ENCODE results near the gene ZNF679.
A peak's percentile ranks its signal among the peaks of the same experiment; 100 is the strongest.
"Not testable (repeated sequence)": the region's sequence is repeated elsewhere in the genome, so short reads cannot be mapped to it uniquely, and the experiment has no call there.

Gene ZNF679

GRCh38 chr7:64228174-64228573 lies at the start of gene ZNF679:
Gene ZNF679 (plus strand): TSS chr7:64228474. CDS start chr7:64249118, 20,644 bp downstream.
- not testable (repeated sequence) for DNase-seq

- peak; percentile 21 for DNase-seq
These were observed 47.3 kb upstream of the ZNF679 start for GRCh38 chr7:64180989-64181388.

DNA sequence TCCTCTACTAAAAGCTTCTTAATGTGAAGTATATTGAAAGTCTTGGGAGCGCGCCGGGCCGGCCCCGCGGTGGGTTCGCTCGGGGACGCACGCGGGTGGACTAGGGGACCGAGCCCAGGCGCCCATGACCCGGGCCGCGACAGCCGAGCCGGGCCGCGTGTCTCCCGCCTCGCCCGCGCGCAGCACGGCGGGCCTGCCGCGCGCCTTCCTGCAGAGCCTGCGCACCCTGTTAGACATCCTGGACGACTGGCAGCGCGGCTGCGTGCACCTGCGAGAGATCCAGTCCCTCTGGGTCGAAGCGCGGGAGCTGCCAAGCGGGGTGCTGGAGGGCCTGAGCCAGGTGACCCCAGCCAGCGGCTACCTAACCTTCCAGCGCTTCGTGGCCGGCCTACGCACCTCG lies 46.7 kb upstream of the ZNF679 start:
- DNase-seq = no peak

- no peak for DNase-seq
These were observed 46.1 kb upstream of the ZNF679 start for GRCh38 chr7:64182036-64182790.

DNA sequence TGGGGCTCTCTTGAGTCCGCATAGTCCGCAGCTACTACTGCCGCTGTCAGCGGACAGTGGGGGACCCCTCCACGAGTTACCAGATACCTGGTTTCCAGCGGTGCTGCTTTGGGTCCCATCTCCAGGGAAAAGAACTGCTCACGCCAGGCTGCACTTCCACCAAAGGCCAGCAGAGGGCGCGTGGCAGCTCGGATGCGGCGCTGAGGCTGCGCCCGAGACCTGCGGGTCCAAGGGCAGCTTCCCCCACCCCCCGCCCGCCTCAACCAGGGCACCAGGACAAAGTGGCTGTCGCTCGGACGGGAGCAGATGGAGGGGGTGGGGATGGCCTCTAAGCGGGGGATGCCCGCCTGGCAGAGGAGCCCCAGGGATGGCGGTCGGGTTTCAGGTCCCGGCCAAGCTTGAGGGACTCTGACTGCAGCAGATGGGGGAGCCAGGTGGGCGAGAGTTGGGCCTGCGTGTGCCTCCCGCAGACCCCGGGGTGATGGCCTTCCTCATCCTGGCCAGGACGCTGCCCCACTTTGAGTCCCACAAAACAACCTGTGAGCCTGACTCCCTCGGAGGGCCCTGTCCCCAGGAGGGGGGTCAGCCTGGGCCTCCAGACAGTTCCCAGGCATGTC lies 45.0 kb upstream of the ZNF679 start:
- peak; percentile 17 for DNase-seq

GRCh38 chr7:64183827-64184372 lies 44.4 kb upstream of the ZNF679 start:
- no peak for DNase-seq

- no peak for DNase-seq
These were observed 43.9 kb upstream of the ZNF679 start for GRCh38 chr7:64184376-64184775.

DNA sequence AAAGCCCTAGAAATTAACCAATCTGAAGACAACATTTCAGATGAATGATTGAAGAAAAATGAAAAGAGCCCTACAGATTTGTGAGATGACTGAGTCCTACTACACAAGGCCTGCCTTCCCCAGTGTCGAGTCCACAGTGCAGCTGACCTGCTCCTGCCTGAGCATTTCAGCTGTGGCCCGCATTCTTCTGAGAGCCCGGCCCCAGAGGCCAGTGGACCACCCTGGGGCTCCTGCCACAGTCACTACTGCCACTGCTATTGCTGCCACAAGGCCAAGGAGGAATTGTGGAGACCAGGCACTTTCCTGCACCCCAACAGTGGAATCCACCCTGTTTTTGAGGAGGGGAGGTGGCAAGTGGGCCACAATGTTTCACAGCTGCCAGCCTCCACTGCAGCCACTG lies 40.9 kb upstream of the ZNF679 start:
- DNase-seq = no peak

- DNase-seq = no peak
These were observed 36.0 kb upstream of the ZNF679 start for GRCh38 chr7:64192148-64192704.

GRCh38 chr7:64192775-64193174 lies 35.5 kb upstream of the ZNF679 start:
- DNase-seq = no peak

DNA sequence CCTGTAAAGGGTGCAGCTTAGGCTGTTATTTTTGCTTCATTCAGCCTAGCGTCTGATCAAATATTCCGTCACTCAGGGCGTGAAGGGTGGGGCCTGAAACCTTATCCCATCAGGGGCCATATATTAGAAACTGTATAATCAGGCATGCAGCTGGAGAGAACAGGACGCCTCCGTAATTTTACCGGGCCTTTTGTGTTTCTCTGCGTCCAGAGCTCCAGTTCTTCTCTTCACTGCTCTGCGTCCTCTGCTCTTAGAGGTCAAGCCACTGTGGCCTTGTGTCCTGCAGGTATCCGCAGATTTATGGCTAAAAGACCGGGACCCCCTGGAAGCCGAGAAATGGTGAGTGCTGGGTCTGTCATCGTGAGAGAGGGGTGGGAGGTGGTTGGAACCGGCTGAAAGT lies 21.4 kb upstream of the ZNF679 start, which contains the start of gene ZNF735:
Gene ZNF735, plus strand, starts transcription at position 301 of the 400 bp plus-strand sequence. Its CDS starts 0 bp downstream, at position 301.
- no peak for DNase-seq

- DNase-seq = not testable (repeated sequence)
These were observed 8.5 kb upstream of the ZNF679 start for GRCh38 chr7:64219710-64220298.

DNA sequence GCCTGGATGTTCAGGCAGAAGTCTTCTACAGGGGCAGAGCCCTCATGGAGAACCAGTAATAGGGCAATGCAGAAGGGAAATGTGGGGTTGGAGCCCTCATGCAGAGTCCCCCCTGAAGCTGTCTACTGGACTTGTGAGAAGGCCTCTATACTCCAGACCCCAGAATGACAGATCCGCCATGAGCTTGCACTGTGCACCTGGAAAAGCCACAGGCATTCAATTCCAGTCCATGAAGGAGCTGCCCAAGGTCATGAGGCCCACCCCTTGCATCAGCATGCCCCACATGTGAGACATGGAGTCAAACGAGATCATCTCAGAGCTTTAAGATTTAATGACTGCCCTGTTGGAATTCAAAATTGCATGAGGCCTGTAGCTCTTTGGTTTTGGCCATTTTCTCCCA lies 4.9 kb upstream of the ZNF679 start:
- DNase-seq = no peak

DNA sequence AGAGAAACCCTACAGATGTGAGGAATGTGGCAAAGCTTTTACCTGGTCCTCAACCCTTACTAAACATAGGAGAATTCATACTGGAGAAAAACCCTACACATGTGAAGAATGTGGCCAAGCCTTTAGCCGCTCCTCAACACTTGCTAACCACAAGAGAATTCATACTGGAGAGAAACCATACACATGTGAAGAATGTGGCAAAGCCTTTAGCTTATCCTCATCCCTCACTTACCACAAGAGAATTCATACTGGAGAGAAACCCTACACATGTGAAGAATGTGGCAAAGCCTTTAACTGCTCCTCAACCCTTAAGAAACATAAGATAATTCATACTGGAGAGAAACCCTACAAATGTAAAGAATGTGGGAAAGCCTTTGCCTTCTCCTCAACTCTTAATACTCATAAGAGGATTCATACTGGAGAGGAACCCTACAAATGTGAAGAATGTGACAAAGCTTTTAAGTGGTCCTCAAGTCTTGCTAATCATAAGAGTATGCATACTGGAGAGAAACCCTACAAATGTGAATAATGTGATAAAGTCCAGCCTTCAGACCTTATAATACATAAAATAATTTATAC lies 38.2 kb downstream of the ZNF679 start:
- no peak for DNase-seq

GRCh38 chr7:64277630-64278029 lies 49.4 kb downstream of the ZNF679 start:
- DNase-seq = no peak

DNA sequence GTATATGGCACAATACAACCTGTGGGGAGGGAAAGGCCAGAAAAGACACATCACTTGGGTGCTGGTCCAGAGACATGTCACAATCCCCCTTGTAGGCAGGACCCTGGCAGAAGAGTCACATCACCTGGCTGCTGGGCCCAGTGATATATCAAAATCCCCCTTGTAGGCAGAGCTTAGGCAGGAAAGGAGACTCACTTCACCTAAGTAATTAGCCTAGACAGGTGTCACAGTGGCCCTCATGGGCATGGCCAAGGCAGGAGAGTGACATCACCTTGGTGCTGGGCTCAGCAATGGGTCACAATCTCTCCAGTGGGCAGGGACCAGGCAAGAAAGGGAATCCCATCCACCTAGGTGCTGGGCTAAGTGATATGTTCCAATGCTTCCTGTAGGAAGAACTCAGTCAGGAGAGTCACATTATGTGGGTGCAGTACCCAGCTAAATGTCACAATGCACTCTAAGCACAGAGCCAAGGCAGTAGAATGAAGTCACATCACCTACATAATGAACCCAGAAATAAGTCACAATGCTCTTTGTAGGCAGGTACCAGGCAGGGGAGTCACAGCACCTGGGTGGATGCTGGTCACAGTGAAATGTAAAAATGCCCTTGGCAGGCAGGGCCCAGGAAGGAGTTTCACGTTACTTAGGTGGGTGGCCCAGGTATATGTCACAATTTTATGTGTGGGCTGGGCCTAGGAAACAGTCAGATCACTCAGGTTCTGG lies 66.6 kb downstream of the ZNF679 start:
- DNase-seq = no peak

DNA sequence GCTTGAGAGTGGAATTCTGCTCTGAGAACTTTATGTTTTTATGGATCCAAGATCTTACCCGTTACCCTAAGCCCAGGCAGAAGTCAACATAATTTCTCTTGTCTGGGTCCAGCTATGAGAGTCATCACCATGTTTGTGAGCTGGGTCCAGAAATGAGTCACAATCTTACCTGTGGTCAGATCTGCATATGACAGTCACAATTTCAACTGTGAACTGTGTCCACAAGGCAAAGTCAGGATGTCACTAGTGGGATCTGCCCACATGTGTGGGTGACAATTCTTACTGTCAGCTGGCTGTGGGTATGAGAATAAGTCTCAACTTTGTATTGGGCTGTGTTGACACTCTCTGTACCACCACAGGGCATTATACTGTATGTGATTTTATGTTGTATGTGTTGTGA lies 69.1 kb downstream of the ZNF679 start:
- not testable (repeated sequence) for DNase-seq

DNA sequence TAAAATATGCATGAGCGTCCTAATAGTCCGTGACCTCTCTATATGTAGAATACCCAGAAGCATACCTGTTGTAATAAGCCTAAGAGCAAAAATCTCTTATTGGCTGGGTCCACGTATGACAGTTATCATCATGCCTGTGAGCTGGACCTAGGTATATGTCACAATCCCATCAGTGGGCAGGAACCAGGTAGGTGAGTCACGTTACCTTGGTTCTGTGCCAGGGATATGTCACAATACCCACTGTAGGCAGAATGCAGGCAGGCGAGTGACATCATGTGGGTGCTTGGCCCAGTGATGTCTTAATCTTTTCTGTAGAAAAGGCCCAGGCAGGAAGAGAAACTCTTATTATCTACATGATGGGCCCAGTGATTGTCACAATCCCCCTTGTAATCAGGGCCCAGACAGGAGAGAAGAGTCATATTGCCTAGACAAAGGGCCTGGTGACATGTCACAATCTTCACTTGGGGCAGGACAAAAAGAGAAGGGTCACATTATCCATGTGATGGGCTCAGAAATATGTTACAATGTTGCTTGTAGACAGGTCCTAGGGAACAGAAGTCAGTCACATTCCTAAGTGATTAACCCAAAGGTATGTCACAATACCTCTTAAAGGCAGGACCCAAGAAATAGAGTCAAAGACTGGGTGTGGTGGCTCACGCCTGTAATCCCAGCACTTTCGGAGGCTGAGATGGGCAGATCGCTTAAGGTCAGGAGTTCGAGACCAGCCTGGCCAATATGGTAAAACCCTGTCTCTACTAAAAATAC lies 72.5 kb downstream of the ZNF679 start:
- no peak for DNase-seq

DNA sequence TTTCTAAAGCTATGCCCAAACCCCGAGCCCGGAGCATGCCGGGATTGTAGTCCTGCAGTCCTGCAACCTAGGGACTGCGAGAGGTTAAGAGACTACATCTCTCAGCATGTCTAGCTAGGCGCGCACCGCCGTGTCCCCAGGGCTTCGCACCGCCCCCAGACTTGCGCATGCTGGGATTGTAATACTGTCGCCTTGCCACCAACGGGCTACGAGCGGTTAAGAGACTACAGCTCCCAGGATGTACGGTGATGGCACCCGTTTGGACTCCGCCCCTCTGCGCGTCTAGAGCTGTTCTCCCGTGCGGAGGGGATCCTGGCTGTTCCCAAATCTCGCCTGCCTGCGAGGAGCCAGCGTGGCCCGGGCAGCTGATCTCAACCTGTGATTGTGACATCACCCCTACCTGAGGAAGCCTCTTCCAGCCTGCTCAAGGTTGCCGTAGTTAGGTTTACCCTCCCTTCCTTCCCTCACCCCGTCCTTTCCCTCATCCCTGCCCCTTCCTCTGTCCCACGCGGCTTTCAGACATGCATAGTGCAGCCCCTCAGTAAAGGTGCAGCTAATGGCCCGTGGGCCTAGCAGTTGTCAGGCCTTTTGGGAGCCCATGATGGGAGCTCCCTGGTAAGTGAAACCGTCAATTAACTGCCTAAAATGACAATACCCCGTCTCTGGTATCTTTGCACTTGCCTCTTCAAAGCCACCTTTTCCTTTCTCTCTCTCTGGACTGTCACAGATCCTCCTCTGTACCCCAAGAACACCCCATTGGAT lies 79.2 kb downstream of the ZNF679 start:
- DNase-seq = peak; percentile 98

- peak; percentile 29 for DNase-seq
These were observed 79.7 kb downstream of the ZNF679 start for GRCh38 chr7:64308016-64308270.

- no peak for DNase-seq
These were observed 82.2 kb downstream of the ZNF679 start for GRCh38 chr7:64310426-64310825.
